LNCAP (cell line): Measurements from ENCODE around the gene SLC9B2.

Experiments used
- CTCF ChIP-seq: fragments of 450-650 bp; IDR thresholded peaks from 2 replicates; pipeline ENCODE4 v1.5.1; 2017; ENCODE audit warnings: mild to moderate bottlenecking

Gene SLC9B2

GRCh38 chr4:103052145-103052544 lies 24.4 kb downstream of the SLC9B2 start:
- TF ChIP-seq CTCF: no peak

GRCh38 chr4:103050736-103051436 lies 25.7 kb downstream of the SLC9B2 start:
- no peak for TF ChIP-seq CTCF

GRCh38 chr4:103046416-103047290 lies 29.9 kb downstream of the SLC9B2 start:
- TF ChIP-seq CTCF: peak; percentile 54

GRCh38 chr4:103044183-103044582 lies 32.4 kb downstream of the SLC9B2 start:
- no peak for TF ChIP-seq CTCF

GRCh38 chr4:103036169-103036568 lies 40.4 kb downstream of the SLC9B2 start:
- no peak for TF ChIP-seq CTCF

- peak; percentile 38 for TF ChIP-seq CTCF
Measured at GRCh38 chr4:103032574-103032973, 44.0 kb downstream of the SLC9B2 start.

GRCh38 chr4:103030791-103031190 lies 45.8 kb downstream of the SLC9B2 start:
- no peak for TF ChIP-seq CTCF
